Fibroblast of lung (primary cell): ENCODE results near the gene KRTAP5-2.

Experiments
- CTCF ChIP-seq, 2 donors: IDR thresholded peaks in 1 of 2; conservative IDR thresholded peaks in 1 of 2; 1 replicate in 1 of 2; 2 replicates in 1 of 2; pipeline ENCODE4 v1.5.1; 2011 to 2012; ENCODE audit warnings: low read length in 2 of 2, control low read depth in 1 of 2, inconsistent platforms in 1 of 2, low read depth in 1 of 2, mild to moderate bottlenecking in 1 of 2
- EZH2 ChIP-seq: IDR thresholded peaks from 2 replicates; pipeline ENCODE4 v1.5.1; 2012; ENCODE audit warnings: low read length, control low read depth, mild to moderate bottlenecking; ENCODE audit errors: missing control alignments

GRCh38 chr11:1619449-1619848 is 21.4 kb upstream of the KRTAP5-2 start:
- TF ChIP-seq CTCF (conservative IDR thresholded peaks at IDR 0.05 in 1 of 2, IDR thresholded peaks at IDR 0.05 in 1 of 2; ENCODE audit: low read depth in 1 of 2, low read length in 2 of 2) (no peak), EZH2 (no peak)
